Pulmonary artery endothelial cell (primary cell): ENCODE results near the gene KRT9. TPM values are rescaled to one million over a fixed set of nuclear protein-coding genes. Genes with fewer than 3 reads are reported as not detected.
"Not testable (repeated sequence)": the region's sequence is repeated elsewhere in the genome, so short reads cannot be mapped to it uniquely, and the experiment has no call there.

ENCODE experiments used
- DNase-seq: peaks from one replicate; pipeline ENCODE4 v3.0.0-alpha.2; 2011; ENCODE audit warnings: low read depth, low spot score
- total RNA-seq: library from RNA; depleted of rRNA; stranded (reverse); fragments of >200 nt; gene quantifications from 2 replicates; pipeline ENCODE4 v1.2.3, GENCODE V29; 2014

Gene KRT9
- total RNA-seq, 1 donor from 2014 or later: not detected

GRCh38 chr17:41547378-41547841, 24.4 kb downstream of the KRT9 start:
- DNase-seq: no peak

- no peak for DNase-seq
Measured at GRCh38 chr17:41546819-41547218, 25.0 kb downstream of the KRT9 start.

GRCh38 chr17:41545829-41546410, 25.9 kb downstream of the KRT9 start:
- no peak for DNase-seq

GRCh38 chr17:41544935-41545334, 26.9 kb downstream of the KRT9 start:
- DNase-seq: no peak

GRCh38 chr17:41544491-41544892, 27.4 kb downstream of the KRT9 start:
- DNase-seq: no peak

GRCh38 chr17:41542786-41543185, 29.1 kb downstream of the KRT9 start:
- not testable (repeated sequence) for DNase-seq

- no peak for DNase-seq
Measured at GRCh38 chr17:41542357-41542756, 29.5 kb downstream of the KRT9 start.

- DNase-seq: no peak
Measured at GRCh38 chr17:41540921-41541625, 30.8 kb downstream of the KRT9 start.

- no peak for DNase-seq
Measured at GRCh38 chr17:41539979-41540701, 31.7 kb downstream of the KRT9 start.

- no peak for DNase-seq
Measured at GRCh38 chr17:41539071-41539492, 32.8 kb downstream of the KRT9 start.

- no peak for DNase-seq
Measured at GRCh38 chr17:41538565-41538991, 33.3 kb downstream of the KRT9 start.

- DNase-seq: no peak
Measured at GRCh38 chr17:41537990-41538389, 33.9 kb downstream of the KRT9 start.

- DNase-seq: no peak
Measured at GRCh38 chr17:41537614-41537954, 34.3 kb downstream of the KRT9 start.

GRCh38 chr17:41536741-41537613, 34.9 kb downstream of the KRT9 start:
- DNase-seq: no peak

GRCh38 chr17:41535764-41536481, 35.9 kb downstream of the KRT9 start:
- DNase-seq: no peak

GRCh38 chr17:41534899-41535546, 36.8 kb downstream of the KRT9 start:
- no peak for DNase-seq

GRCh38 chr17:41533613-41534012, 38.2 kb downstream of the KRT9 start:
- no peak for DNase-seq

GRCh38 chr17:41532947-41533570, 38.8 kb downstream of the KRT9 start:
- DNase-seq: no peak

GRCh38 chr17:41531993-41532392, 39.9 kb downstream of the KRT9 start:
- no peak for DNase-seq
